Neuronal stem cell (in vitro differentiated cells): ENCODE data around the gene PON1.

Experiments
- DNase-seq: peaks from one replicate; pipeline ENCODE4 v3.0.0-alpha.2; 2013; ENCODE audit warnings: low spot score
- H2AFZ ChIP-seq: one replicate; pipeline ENCODE4 v1.6.1; 2013; ENCODE audit warnings: mild to moderate bottlenecking, low read length, inconsistent platforms
- H2AK5ac ChIP-seq: 2 replicates; pipeline ENCODE4 v1.6.1; 2013; ENCODE audit warnings: low read depth, mild to moderate bottlenecking, inconsistent platforms, low read length, moderate library complexity, mixed read lengths
- H2BK120ac ChIP-seq: 2 replicates; pipeline ENCODE4 v1.6.1; 2013; ENCODE audit warnings: low read depth, mild to moderate bottlenecking, inconsistent platforms, low read length, moderate library complexity, mixed read lengths
- H2BK12ac ChIP-seq: one replicate; pipeline ENCODE4 v1.6.1; 2013; ENCODE audit warnings: low read length, inconsistent platforms
- H2BK15ac ChIP-seq: 2 replicates; pipeline ENCODE4 v1.6.1; 2013; ENCODE audit warnings: mild to moderate bottlenecking, low read length, inconsistent platforms, mixed read lengths
- H2BK5ac ChIP-seq: one replicate; pipeline ENCODE4 v1.6.1; 2013; ENCODE audit warnings: inconsistent platforms, mild to moderate bottlenecking, low read length, moderate library complexity
- H3K14ac ChIP-seq: one replicate; pipeline ENCODE4 v1.6.1; 2013; ENCODE audit warnings: low read length, inconsistent platforms
- H3K18ac ChIP-seq: 2 replicates; pipeline ENCODE4 v1.6.1; 2013; ENCODE audit warnings: low read length, inconsistent platforms
- H3K23ac ChIP-seq: 2 replicates; pipeline ENCODE4 v1.6.1; 2013; ENCODE audit warnings: low read depth, mild to moderate bottlenecking, mixed read lengths, low read length, inconsistent platforms; ENCODE audit not compliant: poor library complexity
- H3K27ac ChIP-seq: replicated peaks from 3 replicates; pipeline ENCODE4 v1.5.1; 2013; ENCODE audit warnings: low read length, inconsistent platforms
- H3K27me3 ChIP-seq, 3 experiments: 2 replicates each; pipeline ENCODE4 v1.6.1; 2013; ENCODE audit warnings: low read length in 3 of 3, mild to moderate bottlenecking in 2 of 3, inconsistent platforms in 1 of 3, low read depth in 1 of 3, mixed read lengths in 1 of 3, moderate library complexity in 1 of 3; ENCODE audit not compliant: control insufficient read depth in 3 of 3, insufficient read depth in 3 of 3
- H3K36me3 ChIP-seq, 2 donors: replicated peaks in 1 of 2; 2 replicates each; pipeline ENCODE4 v1.6.1; 2013; ENCODE audit warnings: low read length in 2 of 2; ENCODE audit not compliant: control insufficient read depth in 2 of 2, insufficient read depth in 2 of 2
- H3K4ac ChIP-seq: 2 replicates; pipeline ENCODE4 v1.6.1; 2013; ENCODE audit warnings: inconsistent platforms, mild to moderate bottlenecking, low read length, moderate library complexity
- H3K4me1 ChIP-seq, 2 donors: 1 replicate in 1 of 2; 2 replicates in 1 of 2; pipeline ENCODE4 v1.6.1; 2013; ENCODE audit warnings: low read length in 2 of 2, low read depth in 1 of 2; ENCODE audit not compliant: control insufficient read depth in 2 of 2, insufficient read depth in 1 of 2
- H3K4me2 ChIP-seq: one replicate; pipeline ENCODE4 v1.6.1; 2013; ENCODE audit warnings: mild to moderate bottlenecking, low read length, inconsistent platforms; ENCODE audit not compliant: insufficient read depth, poor library complexity, severe bottlenecking
- H3K4me3 ChIP-seq, 2 donors: 2 replicates each; pipeline ENCODE4 v1.5.1; 2013; ENCODE audit warnings: low read length in 2 of 2, mild to moderate bottlenecking in 2 of 2, inconsistent platforms in 1 of 2, moderate library complexity in 1 of 2
- H3K79me1 ChIP-seq: one replicate; pipeline ENCODE4 v1.6.1; 2013; ENCODE audit warnings: low read depth, mild to moderate bottlenecking, inconsistent platforms, low read length, moderate library complexity
- H3K9ac ChIP-seq: one replicate; pipeline ENCODE4 v1.6.1; 2013; ENCODE audit warnings: mild to moderate bottlenecking, low read depth, low read length, inconsistent platforms; ENCODE audit not compliant: poor library complexity
- H3K9me3 ChIP-seq, 2 donors: replicated peaks in 1 of 2; 2 replicates each; pipeline versions ENCODE3 to v1.6.1; 2013; ENCODE audit warnings: low read length in 2 of 2, mild to moderate bottlenecking in 2 of 2, inconsistent platforms in 1 of 2, low read depth in 1 of 2, mixed read lengths in 1 of 2, moderate library complexity in 1 of 2; ENCODE audit not compliant: control insufficient read depth in 2 of 2, insufficient read depth in 1 of 2
- H4K8ac ChIP-seq: one replicate; pipeline ENCODE4 v1.6.1; 2013; ENCODE audit warnings: low read depth, mild to moderate bottlenecking, inconsistent platforms, low read length, moderate library complexity
- H4K91ac ChIP-seq: one replicate; pipeline ENCODE4 v1.6.1; 2013; ENCODE audit warnings: low read length, low read depth, mild to moderate bottlenecking, inconsistent platforms; ENCODE audit not compliant: poor library complexity
- WGBS, 2 donors: extraction: QIAGEN DNeasy Blood & Tissue Kit; methylation state at CpG; one replicate each; pipeline ENCODE4 v1.1.7; 2013; ENCODE audit warnings: missing lambda C conversion rate in 2 of 2, mixed read lengths in 1 of 2; ENCODE audit not compliant: insufficient read length in 2 of 2, insufficient replicate concordance in 1 of 2; ENCODE audit errors: extremely low coverage in 2 of 2; 5-methylcytosine and 5-hydroxymethylcytosine counted together

Gene PON1

GRCh38 chr7:95304990-95305389 lies 19.3 kb downstream of the PON1 start:
- Histone ChIP-seq H3K9ac (no peak overlapping the region), H2BK5ac (no peak overlapping the region), H3K4ac (no peak overlapping the region), H3K23ac (no peak overlapping the region), H4K8ac (no peak overlapping the region), H3K36me3 (no peaks in the 10 kb centered on the region), H3K4me2 (no peak overlapping the region), H3K4me1 (peaks cover 12 to 13% of the 10 kb centered on the region in 2 donors), H3K27ac (no peak overlapping the region), H3K79me1 (no peaks in the 10 kb centered on the region), H2BK12ac (no peak overlapping the region), H3K18ac (no peak overlapping the region), H3K9me3 (no peaks in the 10 kb centered on the region), H3K27me3 (no peaks in the 10 kb centered on the region), H2BK15ac (no peak overlapping the region), H2BK120ac (no peak overlapping the region), H3K4me3 (no peak overlapping the region), H3K14ac (no peak overlapping the region), H4K91ac (no peak overlapping the region), H2AFZ (peak overlapping the region; percentile 37), H2AK5ac (no peak overlapping the region)
- no peak for DNase-seq
- WGBS, 2 donors, result no CpG with 5 or more reads among the region's 7 CpGs

GRCh38 chr7:95303013-95303905 lies 21.1 kb downstream of the PON1 start:
- Histone ChIP-seq H3K18ac (peak overlapping the region; percentile 4), H4K91ac (no peak overlapping the region), H3K4me3 (no peak overlapping the region), H3K27ac (no peak overlapping the region), H3K23ac (no peak overlapping the region), H2BK12ac (no peak overlapping the region), H3K4me2 (no peak overlapping the region), H3K79me1 (no peaks in the 10 kb centered on the region), H2AFZ (peak overlapping the region; percentile 6), H2BK5ac (no peak overlapping the region), H3K27me3 (no peaks in the 10 kb centered on the region), H3K14ac (no peak overlapping the region), H3K9ac (no peak overlapping the region), H2BK120ac (no peak overlapping the region), H3K4ac (no peak overlapping the region), H3K9me3 (no peaks in the 10 kb centered on the region), H2AK5ac (no peak overlapping the region), H2BK15ac (no peak overlapping the region), H4K8ac (no peak overlapping the region), H3K36me3 (no peaks in the 10 kb centered on the region), H3K4me1 (peaks cover 4 to 10% of the 10 kb centered on the region in 2 donors)
- no CpG with 5 or more reads among the region's 9 CpGs for WGBS, 2 donors
- DNase-seq, result no peak

- H3K18ac ChIP-seq, result no peak overlapping the region
Measured at GRCh38 chr7:95298091-95298490, 26.2 kb downstream of the PON1 start.

GRCh38 chr7:95297041-95297440 lies 27.3 kb downstream of the PON1 start:
- H3K9me3 ChIP-seq, result no peaks in the 10 kb centered on the region
- no peak overlapping the region for H4K8ac ChIP-seq
- H2AK5ac ChIP-seq, result no peak overlapping the region
- H3K23ac ChIP-seq, result no peak overlapping the region
- no peak overlapping the region for H3K4me3 ChIP-seq
- no peak overlapping the region for H3K4me2 ChIP-seq
- no peak overlapping the region for H2BK12ac ChIP-seq
- H2BK5ac ChIP-seq, result no peak overlapping the region
- H2BK15ac ChIP-seq, result no peak overlapping the region
- no peak overlapping the region for H2AFZ ChIP-seq
- no peak overlapping the region for H3K4ac ChIP-seq
- no peaks in the 10 kb centered on the region for H3K27me3 ChIP-seq
- H3K4me1 ChIP-seq, result no peaks in the 10 kb centered on the region
- no peaks in the 10 kb centered on the region for H3K79me1 ChIP-seq
- no peak overlapping the region for H3K18ac ChIP-seq
- no peak overlapping the region for H3K27ac ChIP-seq
- no peak for DNase-seq
- H3K9ac ChIP-seq, result no peak overlapping the region
- H3K14ac ChIP-seq, result no peak overlapping the region
- H4K91ac ChIP-seq, result no peak overlapping the region
- no CpG with 5 or more reads among the region's 1 CpG for WGBS, 2 donors
- no peak overlapping the region for H2BK120ac ChIP-seq
- H3K36me3 ChIP-seq, result no peaks in the 10 kb centered on the region

More at GRCh38 chr7:95298091-95298490, 26.2 kb downstream of the PON1 start:
- Histone ChIP-seq H2AFZ (no peak overlapping the region), H3K9ac (no peak overlapping the region), H2BK5ac (no peak overlapping the region), H3K9me3 (no peaks in the 10 kb centered on the region), H3K4me1 (peaks cover 0 to 1% of the 10 kb centered on the region in 2 donors), H2AK5ac (no peak overlapping the region), H4K8ac (no peak overlapping the region), H3K4me3 (no peak overlapping the region), H3K23ac (no peak overlapping the region), H4K91ac (no peak overlapping the region), H3K27ac (no peak overlapping the region), H3K36me3 (no peaks in the 10 kb centered on the region), H2BK12ac (no peak overlapping the region), H3K4ac (no peak overlapping the region), H3K79me1 (no peaks in the 10 kb centered on the region), H2BK15ac (no peak overlapping the region), H3K4me2 (no peak overlapping the region), H3K14ac (no peak overlapping the region), H2BK120ac (no peak overlapping the region), H3K27me3 (no peaks in the 10 kb centered on the region)
- WGBS, 2 donors, result no CpG with 5 or more reads among the region's 3 CpGs
- no peak for DNase-seq
